Hepatocyte (in vitro differentiated cells): Measurements from ENCODE around the gene TMPRSS12. TPM values are rescaled to one million over a fixed set of nuclear protein-coding genes. Genes with fewer than 3 reads are reported as not detected.

ENCODE experiments used
- DNase-seq: peaks from one replicate; pipeline ENCODE4 v3.0.0-alpha.2; 2016; ENCODE audit warnings: low spot score
- H2AFZ ChIP-seq: fragments of 200-600 bp; sonication (generic); 2 replicates; pipeline ENCODE4 v1.6.0; 2016; ENCODE audit warnings: antibody characterized with exemption, mild to moderate bottlenecking
- H3K27ac ChIP-seq: fragments of 200-600 bp; sonication (generic); 2 replicates; pipeline ENCODE4 v1.5.1; 2016; ENCODE audit warnings: mild to moderate bottlenecking
- H3K27me3 ChIP-seq: fragments of 200-600 bp; sonication (generic); 2 replicates; pipeline ENCODE4 v1.6.1; 2016
- H3K36me3 ChIP-seq: fragments of 200-600 bp; sonication (generic); replicated peaks from 2 replicates; pipeline ENCODE4 v1.5.1; 2016; ENCODE audit warnings: low read depth; ENCODE audit not compliant: insufficient read depth
- H3K4me1 ChIP-seq: fragments of 200-600 bp; sonication (generic); 2 replicates; pipeline ENCODE4 v1.5.1; 2016; ENCODE audit warnings: mild to moderate bottlenecking, moderate library complexity; ENCODE audit not compliant: insufficient read depth
- H3K4me2 ChIP-seq: fragments of 200-600 bp; sonication (generic); 2 replicates; pipeline ENCODE4 v1.6.0; 2016
- H3K4me3 ChIP-seq: fragments of 200-600 bp; sonication (generic); 2 replicates; pipeline ENCODE4 v1.5.1; 2016; ENCODE audit warnings: mild to moderate bottlenecking
- H3K79me2 ChIP-seq: fragments of 200-600 bp; sonication (generic); 2 replicates; pipeline ENCODE4 v1.6.0; 2017; ENCODE audit warnings: mild to moderate bottlenecking
- H3K9me2 ChIP-seq: fragments of 200-600 bp; sonication (generic); replicated peaks from 2 replicates; pipeline ENCODE4 v1.6.0; 2017; ENCODE audit warnings: mild to moderate bottlenecking; ENCODE audit not compliant: insufficient read depth
- H3K9me3 ChIP-seq: fragments of 200-600 bp; sonication (generic); 2 replicates; pipeline ENCODE4 v1.5.1; 2016; ENCODE audit warnings: low read depth, mild to moderate bottlenecking
- H4K20me1 ChIP-seq: fragments of 200-600 bp; sonication (generic); 2 replicates; pipeline ENCODE4 v1.6.0; 2016; ENCODE audit warnings: mild to moderate bottlenecking; ENCODE audit not compliant: insufficient read depth, poor library complexity, severe bottlenecking
- EZH2 ChIP-seq: fragments of 200-600 bp; sonication (generic); IDR thresholded peaks from 2 replicates; pipeline ENCODE4 v1.6.1; 2016; ENCODE audit warnings: antibody characterized with exemption, mild to moderate bottlenecking, borderline replicate concordance
- EZH2phosphoT487 ChIP-seq: fragments of 200-600 bp; sonication (generic); IDR thresholded peaks from one replicate; pipeline ENCODE4 v1.6.1; 2018; ENCODE audit warnings: antibody characterized with exemption, mild to moderate bottlenecking, low read depth, moderate library complexity; ENCODE audit not compliant: unreplicated experiment, severe bottlenecking
- WGBS: methylation state at CpG from one replicate; pipeline ENCODE4 v1.1.6; 2016; ENCODE audit warnings: low lambda C conversion rate; ENCODE audit errors: missing lambda C conversion rate; 5-methylcytosine and 5-hydroxymethylcytosine counted together
- polyA plus RNA-seq: library from polyadenylated mRNA; unstranded; fragments of >200 nt; fragmentation: Nextera tagmentation; extraction: Ambion mirVana; gene quantifications from 2 replicates; pipeline ENCODE4 v1.2.1, GENCODE V29; 2016
- total RNA-seq: library from RNA; depleted of rRNA; stranded (reverse); fragments of >200 nt; gene quantifications from 2 replicates; pipeline ENCODE4 v1.2.3, GENCODE V29; 2014
- TF ChIP-seq, protein P1 (sequence below): fragments of 200-600 bp; sonication (generic); IDR thresholded peaks from 2 replicates; pipeline ENCODE4 v1.5.1; 2016; ENCODE audit warnings: antibody characterized with exemption, mild to moderate bottlenecking; ENCODE audit not compliant: poor library complexity

TMPRSS12 gene
- total and polyA plus RNA-seq, 2 experiments from 2014 or later, result not detected

DNA sequence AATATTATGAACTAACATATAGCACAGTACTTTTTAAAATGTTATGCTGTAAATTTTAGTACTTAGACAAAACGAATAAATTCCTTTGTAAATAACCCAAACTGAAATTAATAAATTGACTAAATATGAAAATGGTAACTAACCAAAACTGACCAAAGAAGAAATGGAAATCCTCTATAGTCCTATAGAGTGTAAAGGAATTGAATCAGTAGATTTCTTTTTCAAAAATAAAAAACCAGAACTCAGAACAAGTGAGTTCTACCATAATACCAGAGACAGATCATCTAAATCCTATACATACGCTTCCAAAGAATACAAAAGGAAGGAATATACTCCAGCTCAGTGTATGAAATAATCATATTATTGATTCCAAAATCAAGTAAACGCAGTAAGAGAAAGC, 39.8 kb downstream of the TMPRSS12 start:
- no peaks in the 10 kb centered on the region for H3K9me3 ChIP-seq
- H3K4me3 ChIP-seq, result no peak overlapping the region
- H3K4me2 ChIP-seq, result no peak overlapping the region
- no peak for DNase-seq
- no peaks in the 10 kb centered on the region for H3K36me3 ChIP-seq
- no peaks in the 10 kb centered on the region for H3K27me3 ChIP-seq
- no peaks in the 10 kb centered on the region for H3K9me2 ChIP-seq
- H3K4me1 ChIP-seq, result no peaks in the 10 kb centered on the region
- no peaks in the 10 kb centered on the region for H3K79me2 ChIP-seq
- H2AFZ ChIP-seq, result no peak overlapping the region
- TF ChIP-seq, protein P1, sequence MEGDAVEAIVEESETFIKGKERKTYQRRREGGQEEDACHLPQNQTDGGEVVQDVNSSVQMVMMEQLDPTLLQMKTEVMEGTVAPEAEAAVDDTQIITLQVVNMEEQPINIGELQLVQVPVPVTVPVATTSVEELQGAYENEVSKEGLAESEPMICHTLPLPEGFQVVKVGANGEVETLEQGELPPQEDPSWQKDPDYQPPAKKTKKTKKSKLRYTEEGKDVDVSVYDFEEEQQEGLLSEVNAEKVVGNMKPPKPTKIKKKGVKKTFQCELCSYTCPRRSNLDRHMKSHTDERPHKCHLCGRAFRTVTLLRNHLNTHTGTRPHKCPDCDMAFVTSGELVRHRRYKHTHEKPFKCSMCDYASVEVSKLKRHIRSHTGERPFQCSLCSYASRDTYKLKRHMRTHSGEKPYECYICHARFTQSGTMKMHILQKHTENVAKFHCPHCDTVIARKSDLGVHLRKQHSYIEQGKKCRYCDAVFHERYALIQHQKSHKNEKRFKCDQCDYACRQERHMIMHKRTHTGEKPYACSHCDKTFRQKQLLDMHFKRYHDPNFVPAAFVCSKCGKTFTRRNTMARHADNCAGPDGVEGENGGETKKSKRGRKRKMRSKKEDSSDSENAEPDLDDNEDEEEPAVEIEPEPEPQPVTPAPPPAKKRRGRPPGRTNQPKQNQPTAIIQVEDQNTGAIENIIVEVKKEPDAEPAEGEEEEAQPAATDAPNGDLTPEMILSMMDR, result no peak
- TF ChIP-seq EZH2, result no peak
- TF ChIP-seq EZH2phosphoT487, result no peak
- H3K27ac ChIP-seq, result no peak overlapping the region
- WGBS, result 95% methylated on average over 3 of the region's 3 CpGs
- no peaks in the 10 kb centered on the region for H4K20me1 ChIP-seq

DNA sequence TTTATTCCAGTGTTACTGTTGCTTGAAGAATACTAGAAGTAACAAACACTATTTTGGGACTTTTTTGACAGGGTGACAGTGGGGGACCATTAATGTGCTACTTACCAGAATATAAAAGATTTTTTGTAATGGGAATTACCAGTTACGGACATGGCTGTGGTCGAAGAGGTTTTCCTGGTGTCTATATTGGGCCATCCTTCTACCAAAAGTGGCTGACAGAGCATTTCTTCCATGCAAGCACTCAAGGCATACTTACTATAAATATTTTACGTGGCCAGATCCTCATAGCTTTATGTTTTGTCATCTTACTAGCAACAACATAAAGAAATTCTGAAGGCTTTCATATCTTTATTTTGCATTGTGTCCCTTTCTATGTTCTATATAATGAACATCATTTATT, 44.5 kb downstream of the TMPRSS12 start:
- TF ChIP-seq EZH2, result no peak
- no peak for TF ChIP-seq EZH2phosphoT487
- TF ChIP-seq, protein P1, result no peak
- Histone ChIP-seq H2AFZ (no peak overlapping the region), H3K4me3 (no peak overlapping the region), H3K36me3 (no peaks in the 10 kb centered on the region), H3K79me2 (no peaks in the 10 kb centered on the region), H3K4me1 (no peaks in the 10 kb centered on the region), H3K27ac (no peak overlapping the region), H3K9me3 (no peaks in the 10 kb centered on the region), H3K4me2 (no peak overlapping the region), H3K27me3 (no peaks in the 10 kb centered on the region), H3K9me2 (no peaks in the 10 kb centered on the region), H4K20me1 (no peaks in the 10 kb centered on the region)
- WGBS, result 88% methylated on average over 3 of the region's 3 CpGs
- no peak for DNase-seq

DNA sequence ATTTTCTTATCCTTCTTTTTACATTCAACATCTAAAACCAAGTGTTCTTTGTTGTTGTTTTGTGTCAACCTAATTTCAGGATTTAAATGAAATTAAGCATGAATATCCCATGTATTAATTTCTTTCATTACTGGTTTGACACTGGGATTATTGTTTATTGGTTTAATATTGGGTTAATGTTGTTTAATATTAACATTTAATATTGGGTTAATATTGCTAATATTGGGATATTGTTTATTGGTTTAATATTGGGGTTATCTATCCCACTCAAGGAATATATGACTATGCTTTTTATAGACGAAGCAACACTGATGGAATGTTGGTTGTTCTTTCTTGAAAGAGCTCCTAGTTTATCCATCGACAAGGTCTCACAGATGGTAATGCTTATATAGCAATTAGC, 45.9 kb downstream of the TMPRSS12 start:
- DNase-seq, result no peak
- 79% methylated on average over 2 of the region's 2 CpGs for WGBS
- H3K9me2 ChIP-seq, result no peaks in the 10 kb centered on the region
- no peaks in the 10 kb centered on the region for H3K79me2 ChIP-seq
- H3K4me3 ChIP-seq, result no peak overlapping the region
- no peak overlapping the region for H3K27ac ChIP-seq
- no peaks in the 10 kb centered on the region for H3K9me3 ChIP-seq
- no peaks in the 10 kb centered on the region for H4K20me1 ChIP-seq
- no peak overlapping the region for H3K4me2 ChIP-seq
- no peaks in the 10 kb centered on the region for H3K36me3 ChIP-seq
- H3K4me1 ChIP-seq, result no peaks in the 10 kb centered on the region
- no peaks in the 10 kb centered on the region for H3K27me3 ChIP-seq
- TF ChIP-seq, protein P1, result no peak
- TF ChIP-seq EZH2, result no peak
- no peak for TF ChIP-seq EZH2phosphoT487
- H2AFZ ChIP-seq, result no peak overlapping the region

DNA sequence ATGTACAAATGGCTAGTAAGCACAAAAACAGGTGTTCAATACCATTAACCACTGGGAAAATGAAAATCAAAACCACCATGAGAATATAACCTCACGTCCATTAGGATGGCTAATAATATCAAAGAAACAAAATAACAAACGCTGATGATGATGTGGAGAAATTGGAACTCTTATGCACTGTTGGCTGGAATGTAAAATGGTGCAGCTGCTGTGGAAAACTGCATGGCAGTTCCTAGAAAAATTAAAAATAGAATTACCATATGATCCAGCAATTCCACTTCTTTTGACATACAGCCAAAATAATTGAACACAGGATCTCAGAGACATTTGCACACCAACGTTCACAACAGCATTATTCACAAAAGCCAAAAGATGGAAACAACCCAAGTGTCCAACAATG, 51.5 kb downstream of the TMPRSS12 start:
- no peaks in the 10 kb centered on the region for H3K36me3 ChIP-seq
- H3K4me2 ChIP-seq, result no peak overlapping the region
- TF ChIP-seq EZH2phosphoT487 (no peak), EZH2 (no peak)
- TF ChIP-seq, protein P1, result no peak
- WGBS, result 87% methylated on average over 3 of the region's 3 CpGs
- no peak overlapping the region for H3K27ac ChIP-seq
- DNase-seq, result no peak
- H3K27me3 ChIP-seq, result no peaks in the 10 kb centered on the region
- H4K20me1 ChIP-seq, result no peaks in the 10 kb centered on the region
- H3K9me3 ChIP-seq, result no peaks in the 10 kb centered on the region
- no peaks in the 10 kb centered on the region for H3K4me1 ChIP-seq
- H3K9me2 ChIP-seq, result no peaks in the 10 kb centered on the region
- no peaks in the 10 kb centered on the region for H3K79me2 ChIP-seq
- H2AFZ ChIP-seq, result no peak overlapping the region
- H3K4me3 ChIP-seq, result no peak overlapping the region
